Right forelimb (tissue), 1 donor: ENCODE data around the gene H2BK1.

Experiments used
- DNase-seq: peaks from one replicate; pipeline ENCODE4 v3.0.0-alpha.2; 2018

The H2BK1 gene

DNA sequence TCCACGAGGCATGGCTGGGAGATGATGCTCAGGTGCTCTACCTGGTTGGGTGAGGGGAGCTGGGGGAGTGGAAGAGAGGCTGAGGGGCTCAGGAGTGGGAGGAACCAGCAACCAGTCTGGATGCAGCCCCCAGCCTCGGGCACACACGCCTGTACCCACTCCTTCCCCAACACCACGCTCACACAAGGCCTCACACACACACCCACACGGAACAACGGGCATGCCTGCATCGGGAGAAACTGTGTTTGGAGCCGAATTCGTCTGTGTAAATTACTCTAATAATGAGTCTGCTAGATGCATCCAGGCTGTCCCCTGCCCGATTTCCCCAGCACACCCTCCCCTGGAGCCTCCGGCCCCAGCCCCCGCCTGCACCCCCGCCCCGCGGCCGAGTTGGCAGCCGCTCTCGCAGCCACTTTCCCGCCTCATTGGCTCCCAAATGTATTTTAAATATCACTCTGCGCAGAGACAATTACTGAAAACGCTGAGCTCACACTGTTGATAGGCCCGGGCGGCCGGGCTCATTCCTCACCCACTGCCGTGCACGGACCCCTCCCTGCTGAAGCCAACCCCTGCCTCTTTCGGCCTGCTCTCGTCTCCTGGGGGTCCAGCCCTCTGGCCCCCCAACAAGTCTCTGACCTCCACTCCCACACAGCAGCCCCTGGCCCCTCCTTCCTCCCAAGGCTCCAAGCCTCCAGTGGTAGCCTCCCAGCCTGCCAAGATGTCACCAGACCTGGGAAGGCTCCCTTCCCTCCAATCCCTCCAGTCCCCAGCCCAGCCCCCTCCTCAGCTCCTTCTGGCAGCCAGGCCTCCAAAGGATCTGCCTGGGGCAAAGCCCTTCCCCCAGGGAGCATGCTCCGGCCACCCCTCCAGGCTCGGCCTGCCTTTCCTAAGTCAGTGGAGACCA, 11.1 kb downstream of the H2BK1 start:
- DNase-seq, result peak; percentile 55

- no peak for DNase-seq
These were observed 12.4 kb downstream of the H2BK1 start for GRCh38 chr7:151197932-151198331.

- no peak for DNase-seq
These were observed 14.5 kb downstream of the H2BK1 start for GRCh38 chr7:151195616-151196450.

DNA sequence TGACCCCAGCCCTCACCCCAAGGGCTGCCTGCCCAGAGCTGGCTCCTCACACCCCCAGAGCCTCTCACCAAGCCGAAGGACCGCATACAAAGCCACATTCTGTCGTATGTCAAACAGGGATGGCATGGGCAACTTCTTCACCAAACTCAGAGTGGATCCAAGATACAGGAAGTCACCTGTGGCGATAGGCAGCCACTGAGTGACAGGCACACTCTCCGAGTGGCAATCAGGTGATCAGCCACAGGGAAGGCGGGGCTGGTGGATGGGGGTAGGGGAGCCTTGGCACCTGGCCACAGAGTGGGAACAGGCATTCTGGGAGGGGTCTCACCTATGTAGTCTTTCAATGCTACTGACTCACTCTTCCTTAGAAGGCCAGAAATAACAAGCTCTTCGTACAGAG, 16.1 kb downstream of the H2BK1 start:
- DNase-seq, result no peak

- no peak for DNase-seq
These were observed 16.9 kb downstream of the H2BK1 start for GRCh38 chr7:151193203-151193978.

- DNase-seq, result no peak
These were observed 18.2 kb downstream of the H2BK1 start for GRCh38 chr7:151192002-151192539.

DNA sequence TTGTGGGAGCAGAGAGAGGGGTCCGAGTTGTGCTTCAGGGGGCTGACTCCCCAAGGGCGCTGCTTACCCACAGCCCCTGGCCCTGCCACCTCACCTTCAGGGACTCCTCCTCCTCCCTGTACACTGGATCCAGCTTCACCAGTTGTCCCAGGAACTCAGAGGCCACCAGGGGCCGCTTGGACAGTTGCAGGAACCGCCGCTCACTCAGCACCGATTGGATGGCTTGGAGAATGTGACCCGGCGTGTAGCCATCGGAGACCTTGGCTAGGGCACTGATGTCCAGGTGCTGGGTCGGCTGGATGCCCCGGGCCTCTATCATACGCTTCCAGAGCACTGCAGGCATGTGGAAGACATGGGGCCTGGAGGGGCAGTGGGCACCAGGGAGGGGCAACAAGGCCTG, 18.7 kb downstream of the H2BK1 start:
- DNase-seq, result no peak

DNA sequence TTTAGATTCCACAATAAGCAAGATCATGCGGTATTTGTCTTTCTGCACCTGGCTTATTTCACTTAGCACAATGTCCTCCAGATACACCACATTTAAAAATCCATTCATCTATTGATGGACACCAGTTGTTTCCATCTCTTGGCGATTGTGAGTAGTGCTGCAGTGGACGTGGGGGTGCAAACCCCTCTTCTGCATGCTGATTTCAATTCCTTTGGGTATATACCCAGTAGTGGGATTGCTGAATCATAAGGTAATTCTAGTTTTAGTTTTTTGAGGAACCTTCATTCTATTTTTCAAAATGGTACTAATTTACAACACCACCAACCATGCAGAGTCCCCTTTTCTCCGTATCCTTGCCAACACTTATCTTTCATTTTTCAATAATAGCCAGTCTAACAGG, 21.2 kb downstream of the H2BK1 start:
- no peak for DNase-seq

GRCh38 chr7:151188252-151188542, 22.1 kb downstream of the H2BK1 start:
- DNase-seq, result no peak

DNA sequence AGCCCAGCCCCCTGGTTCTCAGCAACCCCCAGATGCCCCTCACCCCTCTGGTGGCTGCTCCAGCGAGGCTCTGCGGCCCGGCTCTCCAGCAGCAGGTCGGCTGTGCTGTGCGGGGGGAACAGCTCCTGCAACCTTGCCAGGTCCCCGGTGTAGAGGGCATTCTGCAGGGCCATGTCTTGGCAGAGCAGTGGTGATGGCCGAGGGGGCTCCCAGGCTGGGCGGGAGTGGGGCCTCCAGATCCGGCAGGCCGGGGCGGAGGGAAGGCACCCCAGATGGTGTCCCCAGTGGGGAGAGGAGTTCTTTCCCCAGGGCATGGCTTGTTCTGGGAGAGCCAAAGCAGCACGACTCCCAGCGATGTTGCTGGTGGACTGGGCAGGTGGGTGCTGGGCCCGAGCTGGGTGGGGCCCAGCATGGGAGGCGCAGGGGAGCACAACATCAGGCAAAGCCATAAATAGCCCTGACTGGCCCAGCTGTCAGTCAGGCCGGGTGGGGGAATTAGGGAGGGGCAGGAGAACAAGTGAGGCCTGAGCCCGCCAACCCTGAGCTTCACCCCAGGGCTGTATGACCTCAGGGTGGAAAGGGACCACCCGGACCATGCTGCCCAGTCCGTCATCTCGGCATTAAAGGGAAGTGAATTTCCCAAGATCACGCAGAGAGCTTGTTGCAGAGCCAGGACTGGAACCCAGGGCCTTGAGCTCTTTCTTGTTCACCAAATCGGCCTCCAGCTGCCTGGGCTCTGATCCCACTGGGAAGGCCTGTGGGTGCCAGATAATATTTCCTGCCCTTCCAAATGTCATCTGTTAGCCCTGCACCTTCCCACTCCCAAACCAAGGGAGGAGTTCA, 22.7 kb downstream of the H2BK1 start:
- no peak for DNase-seq

GRCh38 chr7:151186640-151187408, 23.5 kb downstream of the H2BK1 start, which contains the start of gene ASB10:
ASB10 (minus strand) TSS chr7:151187250; CDS start chr7:151187130, 120 bp downstream.
- no peak for DNase-seq

DNA sequence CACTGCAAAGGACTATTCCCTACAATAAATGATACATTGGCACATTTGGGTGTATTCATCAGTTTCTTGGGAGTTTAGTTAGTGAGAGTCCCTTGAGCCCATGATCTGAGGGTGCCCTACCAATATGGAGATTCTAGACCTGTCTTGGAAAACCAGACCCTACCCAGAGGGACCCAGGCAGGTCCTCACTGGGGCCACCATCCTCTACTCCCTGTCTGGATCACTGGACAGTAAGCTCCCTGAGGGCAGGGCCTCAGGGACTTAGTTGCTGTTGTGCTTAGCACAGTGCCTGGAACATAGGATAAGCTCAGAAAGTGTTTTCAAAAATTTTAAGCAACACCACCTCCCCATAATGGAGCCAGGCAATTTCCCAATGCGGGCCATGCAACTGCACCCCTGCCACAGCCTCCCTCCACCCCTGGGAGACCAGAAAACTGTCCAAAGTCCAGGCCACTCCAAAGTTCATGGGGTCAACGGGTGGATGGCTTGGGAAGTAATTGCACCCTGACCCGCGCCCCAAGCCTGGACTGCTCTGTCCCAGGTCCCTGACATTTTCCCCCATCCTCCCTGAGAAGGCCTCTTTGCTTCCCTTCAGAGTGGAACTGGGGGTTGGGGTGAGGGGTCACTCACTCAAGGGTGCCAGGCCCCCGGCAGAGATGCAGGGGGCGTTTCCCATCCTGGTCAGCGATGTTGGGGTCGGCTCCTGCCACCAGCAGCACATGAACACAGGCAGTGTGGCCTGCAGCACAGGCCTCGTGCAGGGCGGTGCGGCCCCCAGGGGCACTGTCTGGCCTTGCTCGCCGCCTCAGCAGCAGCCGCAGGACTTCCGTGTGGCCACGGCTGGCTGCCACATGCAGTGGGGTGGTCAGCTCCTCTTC, 24.3 kb downstream of the H2BK1 start:
- no peak for DNase-seq

- peak; percentile 52 for DNase-seq
These were observed 29.3 kb downstream of the H2BK1 start for GRCh38 chr7:151181011-151181431.

- no peak for DNase-seq
These were observed 30.3 kb downstream of the H2BK1 start for GRCh38 chr7:151179946-151180345.

DNA sequence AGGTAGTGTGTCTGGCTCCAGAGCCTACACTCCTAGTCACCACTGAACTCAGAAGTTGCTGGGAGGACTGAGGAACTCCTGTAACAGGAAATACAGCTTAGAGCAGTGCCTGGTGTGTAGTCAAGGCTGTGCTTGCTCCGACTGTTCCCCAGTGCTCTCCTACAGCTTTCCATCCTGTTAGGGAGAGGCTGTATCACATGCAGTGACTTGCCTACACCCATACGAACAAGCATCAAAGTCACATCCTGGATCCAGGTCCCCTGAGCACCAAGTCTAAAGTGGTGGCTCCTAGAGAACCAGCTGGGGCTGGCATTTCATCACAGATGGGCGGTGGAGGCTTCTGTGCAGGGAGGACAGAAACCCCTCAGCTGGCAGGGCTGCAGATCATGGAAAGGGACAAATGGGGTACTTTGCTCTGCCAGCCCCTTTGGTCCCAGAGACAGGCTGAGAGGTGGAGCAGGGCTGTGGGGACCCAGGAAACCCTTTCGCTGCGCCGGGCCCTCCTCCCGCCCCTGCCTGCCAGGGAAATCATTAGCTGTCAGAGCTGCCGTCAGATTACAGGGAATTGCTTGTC, 30.9 kb downstream of the H2BK1 start:
- DNase-seq, result no peak

GRCh38 chr7:151178831-151179230, 31.5 kb downstream of the H2BK1 start:
- DNase-seq, result no peak

- no peak for DNase-seq
These were observed 32.1 kb downstream of the H2BK1 start for GRCh38 chr7:151178236-151178635.

GRCh38 chr7:151177310-151177709, 33.0 kb downstream of the H2BK1 start:
- no peak for DNase-seq

- no peak for DNase-seq
These were observed 33.9 kb downstream of the H2BK1 start for GRCh38 chr7:151176401-151176800.
